Right lobe of liver (tissue), 6 donors: ENCODE measurements around the gene KDM4C. TPM values are rescaled to one million over a fixed set of nuclear protein-coding genes. Genes with fewer than 3 reads are reported as not detected.

ENCODE experiments used
- ATAC-seq, 4 donors: fragments of 200-7000 bp; cut with Tn5 transposase; one replicate each; pipeline ENCODE4 v1.9.1; 2020; ENCODE audit warnings: mild to moderate bottlenecking in 4 of 4, moderate library complexity in 4 of 4
- DNase-seq, 3 donors: peaks; one replicate each; pipeline ENCODE4 v3.0.0-alpha.2; 2020
- H3K27ac ChIP-seq, 3 donors: fragments of 200-600 bp; one replicate each; pipeline ENCODE4 v1.8.0; 2022
- H3K27me3 ChIP-seq, 2 donors: fragments of 200-600 bp; one replicate each; pipeline ENCODE4 v1.8.0; 2022
- H3K36me3 ChIP-seq, 4 donors: fragments of 200-600 bp; sonication (generic) in 1 of 4; one replicate each; pipeline versions ENCODE4 v1.5.1 to v1.8.0; 2017 to 2022; ENCODE audit warnings: control low read depth in 1 of 4
- H3K4me1 ChIP-seq, 4 donors: fragments of 200-600 bp; sonication (generic) in 1 of 4; one replicate each; pipeline versions ENCODE4 v1.5.1 to v1.8.0; 2017 to 2022; ENCODE audit warnings: control low read depth in 1 of 4
- H3K4me3 ChIP-seq, 3 donors: fragments of 200-600 bp; one replicate each; pipeline ENCODE4 v1.8.0; 2022
- H3K9me3 ChIP-seq, 4 donors: fragments of 200-600 bp; sonication (generic) in 1 of 4; one replicate each; pipeline versions ENCODE4 v1.5.1 to v1.8.0; 2017 to 2022; ENCODE audit warnings: control low read depth in 1 of 4
- CTCF ChIP-seq, 4 donors: fragments of 200-600 bp in 3 of 4; fragments of 450-650 bp in 1 of 4; IDR thresholded peaks; one replicate each; pipeline versions ENCODE4 v1.5.1 to v1.8.0; 2016 to 2022; ENCODE audit warnings: antibody characterized with exemption in 4 of 4, mild to moderate bottlenecking in 2 of 4
- POLR2A ChIP-seq: fragments of 450-650 bp; IDR thresholded peaks from one replicate; pipeline ENCODE4 v1.6.1; 2017; ENCODE audit warnings: antibody characterized with exemption, mild to moderate bottlenecking
- WGBS: methylation state at CpG from one replicate; pipeline ENCODE4 v1.1.6; 2018; ENCODE audit warnings: low coverage, low lambda C conversion rate; ENCODE audit not compliant: insufficient coverage; ENCODE audit errors: missing lambda C conversion rate; 5-methylcytosine and 5-hydroxymethylcytosine counted together
- intact Hi-C, 2 donors: fragments of 100-400 bp; cut with DNase I; formaldehyde crosslinking; loops; one replicate each; pipeline versions ENCODE4 v1.11.2 to v1.14.1; 2022
- total RNA-seq, 6 experiments: library from RNA; depleted of rRNA in 2 of 6; stranded (reverse); fragments of >200 nt in 2 of 6; fragmentation: NEBNext Ultra II Directional in 3 of 6; extraction: Animal tissue kit (Norgen Biotek cat#: 25700) in 3 of 6; gene quantifications; one replicate each; pipeline versions ENCODE4 v1.1.0 to v1.2.4, GENCODE V29; 2016 to 2023
- donor health status: DM: no; HTN: yes; CAD: no.
- donor health status: DM: no; HTN: no; CAD: no.
- donor health status: DM: no; HTN: no; CAD: no.
- donor health status: DM: no; HTN: yes; CAD: no.
- donor health status: DM: no; HTN: yes; CAD: no.

Gene KDM4C
- total RNA-seq, 6 experiments from 2014 or later: 14.1 to 20.9 (median 15.3) TPM

- H3K27ac ChIP-seq: no peak overlapping the region
- ATAC-seq (no peak), DNase-seq (no peak)
- no peaks in the 10 kb centered on the region for H3K4me1 ChIP-seq
- H3K9me3 ChIP-seq: no peaks in the 10 kb centered on the region
- H3K4me3 ChIP-seq: no peak overlapping the region
- peaks cover 0 to 6% (median 3%) of the 10 kb centered on the region in 4 donors for H3K36me3 ChIP-seq
- no peak for TF ChIP-seq CTCF (IDR thresholded peaks at IDR 0.05)
- TF ChIP-seq POLR2A: no peak
- WGBS: 84% methylated on average over 5 of the region's 5 CpGs
- no peaks in the 10 kb centered on the region for H3K27me3 ChIP-seq
- intact Hi-C loops: no loop called here
Measured at GRCh38 chr9:7137571-7137970, 379.8 kb downstream of the KDM4C start.

- H3K4me3 ChIP-seq: no peak overlapping the region
- intact Hi-C loops: no loop called here
- peaks cover 0 to 5% (median 2%) of the 10 kb centered on the region in 4 donors for H3K36me3 ChIP-seq
- no peak overlapping the region for H3K27ac ChIP-seq
- ATAC-seq (no peak), DNase-seq (no peak)
- 100% methylated on average over 1 of the region's 4 CpGs for WGBS
- no peaks in the 10 kb centered on the region for H3K9me3 ChIP-seq
- TF ChIP-seq POLR2A (no peak), CTCF (IDR thresholded peaks at IDR 0.05) (no peak)
- H3K4me1 ChIP-seq: no peaks in the 10 kb centered on the region
- H3K27me3 ChIP-seq: no peaks in the 10 kb centered on the region
Measured at GRCh38 chr9:7139886-7140285, 382.1 kb downstream of the KDM4C start.

GRCh38 chr9:7140401-7140800, 382.6 kb downstream of the KDM4C start:
- peaks cover 0 to under 1% (median 0%) of the 10 kb centered on the region in 4 donors for H3K36me3 ChIP-seq
- intact Hi-C loops: no loop called here
- TF ChIP-seq POLR2A (no peak), CTCF (IDR thresholded peaks at IDR 0.05) (no peak)
- no peak overlapping the region for H3K27ac ChIP-seq
- H3K4me3 ChIP-seq: no peak overlapping the region
- 90% methylated on average over 1 of the region's 2 CpGs for WGBS
- DNase-seq (no peak), ATAC-seq (no peak)
- no peaks in the 10 kb centered on the region for H3K4me1 ChIP-seq
- H3K9me3 ChIP-seq: no peaks in the 10 kb centered on the region
- H3K27me3 ChIP-seq: no peaks in the 10 kb centered on the region

- 100% methylated on average over 1 of the region's 2 CpGs for WGBS
- H3K4me3 ChIP-seq: no peak overlapping the region
- H3K27me3 ChIP-seq: no peaks in the 10 kb centered on the region
- no peaks in the 10 kb centered on the region for H3K4me1 ChIP-seq
- H3K36me3 ChIP-seq: no peaks in the 10 kb centered on the region
- DNase-seq: no peak
- no peak for ATAC-seq
- no peaks in the 10 kb centered on the region for H3K9me3 ChIP-seq
- intact Hi-C loops: no loop called here
- TF ChIP-seq CTCF (IDR thresholded peaks at IDR 0.05): no peak
- no peak for TF ChIP-seq POLR2A
- H3K27ac ChIP-seq: no peak overlapping the region
Measured at GRCh38 chr9:7143645-7144200, 385.9 kb downstream of the KDM4C start.
